DND-41 (cell line): Measurements from ENCODE around the gene ACSL4.
"Not testable (repeated sequence)": the region's sequence is repeated elsewhere in the genome, so short reads cannot be mapped to it uniquely, and the experiment has no call there.

Experiments
- ATAC-seq: fragments of 200-7000 bp; cut with Tn5 transposase; 3 replicates; pipeline ENCODE4 v1.9.1; 2021; ENCODE audit warnings: low read depth; ENCODE audit not compliant: insufficient read depth
- DNase-seq: peaks from one replicate; pipeline ENCODE4 v3.0.0-alpha.2; 2020
- H2AFZ ChIP-seq: 2 replicates; pipeline ENCODE4 v1.6.0; 2012; ENCODE audit warnings: low read depth, low read length
- H3K27ac ChIP-seq: 2 replicates; pipeline ENCODE4 v1.5.1; 2012; ENCODE audit warnings: low read length, inconsistent platforms
- H3K27me3 ChIP-seq: fragments of 200-600 bp; sonication (generic); 2 replicates; pipeline ENCODE4 v1.6.0; 2012; ENCODE audit warnings: low read length, mild to moderate bottlenecking, inconsistent platforms; ENCODE audit not compliant: insufficient read depth, poor library complexity
- H3K36me3 ChIP-seq: 2 replicates; pipeline ENCODE4 v1.5.1; 2012; ENCODE audit warnings: low read length, inconsistent platforms; ENCODE audit not compliant: insufficient read depth
- H3K4me1 ChIP-seq: 2 replicates; pipeline ENCODE4 v1.5.1; 2012; ENCODE audit warnings: mild to moderate bottlenecking, low read length; ENCODE audit not compliant: insufficient read depth
- H3K4me2 ChIP-seq: 2 replicates; pipeline ENCODE4 v1.6.0; 2012; ENCODE audit warnings: mild to moderate bottlenecking, moderate library complexity, low read length, inconsistent platforms; ENCODE audit not compliant: insufficient read depth
- H3K4me3 ChIP-seq, 2 experiments: fragments of 200-600 bp in 1 of 2; shearing (Covaris generic) in 1 of 2; 2 replicates each; pipeline ENCODE4 v1.5.1; 2012 to 2016; ENCODE audit warnings: inconsistent platforms in 2 of 2, low read length in 2 of 2, mild to moderate bottlenecking in 2 of 2, low read depth in 1 of 2, moderate library complexity in 1 of 2
- H3K79me2 ChIP-seq: 2 replicates; pipeline ENCODE4 v1.6.0; 2012; ENCODE audit warnings: low read length, inconsistent platforms; ENCODE audit not compliant: insufficient read depth
- H3K9ac ChIP-seq: 2 replicates; pipeline ENCODE4 v1.6.0; 2012; ENCODE audit warnings: low read depth, mild to moderate bottlenecking, inconsistent platforms, low read length, moderate library complexity
- H3K9me3 ChIP-seq: 2 replicates; pipeline ENCODE4 v1.5.1; 2012; ENCODE audit warnings: low read length, moderate library complexity, mild to moderate bottlenecking, inconsistent platforms; ENCODE audit not compliant: insufficient read depth, severe bottlenecking
- H4K20me1 ChIP-seq: 2 replicates; pipeline ENCODE4 v1.6.0; 2012; ENCODE audit warnings: low read length; ENCODE audit not compliant: insufficient read depth
- EZH2 ChIP-seq: IDR thresholded peaks from 3 replicates; pipeline ENCODE4 v1.6.1; 2012; ENCODE audit warnings: borderline replicate concordance, low read depth, mild to moderate bottlenecking, moderate library complexity, low read length, inconsistent platforms; ENCODE audit not compliant: severe bottlenecking
- TF ChIP-seq, protein P1 (sequence below): IDR thresholded peaks from 2 replicates; pipeline ENCODE4 v1.5.1; 2012; ENCODE audit warnings: borderline replicate concordance, low read length, moderate library complexity, mild to moderate bottlenecking; ENCODE audit not compliant: poor library complexity, severe bottlenecking; ENCODE audit errors: extremely low read depth

The ACSL4 gene

DNA sequence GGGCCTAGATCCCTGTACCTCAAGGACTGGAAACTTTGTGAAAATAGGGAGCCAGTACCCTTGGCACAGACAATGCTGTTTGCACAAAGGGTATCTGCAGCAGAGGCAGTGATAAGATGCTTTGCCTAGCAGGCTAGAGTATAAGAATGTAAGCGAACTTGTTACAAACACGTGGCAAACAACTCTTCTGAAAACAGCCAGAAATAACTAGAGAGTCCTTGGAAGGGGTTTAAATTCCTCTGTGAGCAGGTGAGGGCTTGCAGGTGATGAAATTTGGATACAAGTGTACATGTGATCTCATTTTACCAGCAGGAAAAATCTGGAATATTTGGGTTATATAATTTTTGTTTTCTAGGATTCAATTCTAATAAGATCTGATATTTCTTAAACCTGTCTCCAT lies 18.6 kb upstream of the ACSL4 start:
- Histone ChIP-seq H3K36me3 (no peaks in the 10 kb centered on the region), H3K4me1 (no peaks in the 10 kb centered on the region), H3K4me2 (no peak overlapping the region), H3K9me3 (no peaks in the 10 kb centered on the region), H3K27ac (no peak overlapping the region), H4K20me1 (no peaks in the 10 kb centered on the region), H3K9ac (no peak overlapping the region), H3K27me3 (no peaks in the 10 kb centered on the region), H3K4me3 (no peak overlapping the region), H3K79me2 (no peaks in the 10 kb centered on the region), H2AFZ (no peak overlapping the region)
- ATAC-seq (no peak), DNase-seq (no peak)
- TF ChIP-seq EZH2 = no peak
- TF ChIP-seq, protein P1, sequence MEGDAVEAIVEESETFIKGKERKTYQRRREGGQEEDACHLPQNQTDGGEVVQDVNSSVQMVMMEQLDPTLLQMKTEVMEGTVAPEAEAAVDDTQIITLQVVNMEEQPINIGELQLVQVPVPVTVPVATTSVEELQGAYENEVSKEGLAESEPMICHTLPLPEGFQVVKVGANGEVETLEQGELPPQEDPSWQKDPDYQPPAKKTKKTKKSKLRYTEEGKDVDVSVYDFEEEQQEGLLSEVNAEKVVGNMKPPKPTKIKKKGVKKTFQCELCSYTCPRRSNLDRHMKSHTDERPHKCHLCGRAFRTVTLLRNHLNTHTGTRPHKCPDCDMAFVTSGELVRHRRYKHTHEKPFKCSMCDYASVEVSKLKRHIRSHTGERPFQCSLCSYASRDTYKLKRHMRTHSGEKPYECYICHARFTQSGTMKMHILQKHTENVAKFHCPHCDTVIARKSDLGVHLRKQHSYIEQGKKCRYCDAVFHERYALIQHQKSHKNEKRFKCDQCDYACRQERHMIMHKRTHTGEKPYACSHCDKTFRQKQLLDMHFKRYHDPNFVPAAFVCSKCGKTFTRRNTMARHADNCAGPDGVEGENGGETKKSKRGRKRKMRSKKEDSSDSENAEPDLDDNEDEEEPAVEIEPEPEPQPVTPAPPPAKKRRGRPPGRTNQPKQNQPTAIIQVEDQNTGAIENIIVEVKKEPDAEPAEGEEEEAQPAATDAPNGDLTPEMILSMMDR = no peak

DNA sequence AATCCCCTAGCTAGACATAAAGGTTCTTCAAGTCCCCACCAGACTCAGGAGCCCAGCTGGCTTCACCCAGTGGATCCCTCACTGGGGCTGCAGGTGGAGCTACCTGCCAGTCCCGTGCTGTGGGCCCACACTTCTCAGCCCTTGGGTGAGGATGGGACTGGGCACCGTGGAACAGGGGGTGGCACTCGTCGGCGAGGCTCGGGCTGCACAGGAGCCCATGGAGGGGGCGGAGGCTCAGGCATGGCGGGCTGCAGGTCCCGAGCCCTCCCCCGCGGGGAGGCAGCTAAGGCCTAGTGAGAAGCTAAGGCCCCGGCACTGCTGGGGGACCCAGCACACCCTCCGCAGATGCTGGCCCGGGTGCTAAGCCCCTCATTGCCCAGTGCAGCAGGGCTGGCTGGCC lies 16.1 kb upstream of the ACSL4 start:
- H3K9me3 ChIP-seq = no peaks in the 10 kb centered on the region
- H3K4me2 ChIP-seq = no peak overlapping the region
- no peak for DNase-seq
- no peaks in the 10 kb centered on the region for H3K79me2 ChIP-seq
- no peak overlapping the region for H2AFZ ChIP-seq
- no peak overlapping the region for H3K27ac ChIP-seq
- no peaks in the 10 kb centered on the region for H3K4me1 ChIP-seq
- no peaks in the 10 kb centered on the region for H3K27me3 ChIP-seq
- no peak overlapping the region for H3K4me3 ChIP-seq
- H4K20me1 ChIP-seq = no peaks in the 10 kb centered on the region
- H3K36me3 ChIP-seq = no peaks in the 10 kb centered on the region
- H3K9ac ChIP-seq = no peak overlapping the region
- TF ChIP-seq EZH2 = no peak
- TF ChIP-seq, protein P1 = no peak
- ATAC-seq = no peak

DNA sequence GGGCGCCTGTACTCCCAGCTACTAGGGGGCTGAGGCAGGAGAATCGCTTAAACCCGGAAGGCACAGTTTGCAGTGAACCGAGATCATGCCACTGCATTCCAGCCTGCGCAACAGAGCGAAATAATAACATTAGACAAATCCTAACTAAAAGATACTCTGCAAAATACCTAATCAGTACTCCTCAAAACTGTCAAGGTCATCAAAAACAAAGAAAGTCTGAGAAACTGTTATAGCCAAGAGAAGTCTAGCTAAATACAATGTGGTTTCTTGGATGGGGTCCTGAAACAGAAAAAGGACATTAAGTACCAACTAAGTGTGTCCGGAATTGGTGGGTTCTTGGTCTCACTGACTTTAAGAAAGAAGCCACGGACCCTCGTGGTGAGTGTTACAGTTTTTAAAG lies 14.6 kb upstream of the ACSL4 start:
- Histone ChIP-seq H3K4me1 (no peaks in the 10 kb centered on the region), H3K36me3 (no peaks in the 10 kb centered on the region), H3K9ac (no peak overlapping the region), H3K9me3 (no peaks in the 10 kb centered on the region), H3K27me3 (no peaks in the 10 kb centered on the region), H3K4me2 (no peak overlapping the region), H4K20me1 (no peaks in the 10 kb centered on the region), H3K4me3 (no peak overlapping the region), H2AFZ (no peak overlapping the region), H3K27ac (no peak overlapping the region), H3K79me2 (no peaks in the 10 kb centered on the region)
- TF ChIP-seq, protein P1 = no peak
- TF ChIP-seq EZH2 = no peak
- ATAC-seq (no peak), DNase-seq (no peak)

DNA sequence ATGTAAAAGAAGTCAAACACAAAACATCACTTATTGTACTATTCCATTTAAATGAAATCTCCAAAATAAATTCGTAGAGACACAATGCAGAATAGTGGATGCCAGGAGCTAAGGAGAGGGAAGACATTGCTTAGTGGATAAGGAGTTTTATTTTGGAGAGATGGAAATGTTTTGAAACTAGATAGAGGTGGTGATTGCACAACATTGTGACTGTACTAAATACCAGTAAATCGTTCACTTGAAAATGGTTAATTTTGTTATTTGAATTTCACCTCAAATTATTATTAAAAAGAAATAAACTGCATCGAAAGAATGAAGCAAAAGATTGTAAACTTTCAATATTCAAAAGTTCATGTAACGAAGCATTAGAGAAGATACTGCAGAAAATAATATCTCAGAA lies 9.7 kb upstream of the ACSL4 start:
- H3K36me3 ChIP-seq = no peaks in the 10 kb centered on the region
- no peaks in the 10 kb centered on the region for H3K9me3 ChIP-seq
- H4K20me1 ChIP-seq = no peaks in the 10 kb centered on the region
- H2AFZ ChIP-seq = no peak overlapping the region
- no peak overlapping the region for H3K4me2 ChIP-seq
- H3K27ac ChIP-seq = no peak overlapping the region
- no peaks in the 10 kb centered on the region for H3K27me3 ChIP-seq
- no peaks in the 10 kb centered on the region for H3K79me2 ChIP-seq
- no peaks in the 10 kb centered on the region for H3K4me1 ChIP-seq
- no peak overlapping the region for H3K4me3 ChIP-seq
- DNase-seq (no peak), ATAC-seq (no peak)
- TF ChIP-seq EZH2 = no peak
- TF ChIP-seq, protein P1 = no peak
- no peak overlapping the region for H3K9ac ChIP-seq

DNA sequence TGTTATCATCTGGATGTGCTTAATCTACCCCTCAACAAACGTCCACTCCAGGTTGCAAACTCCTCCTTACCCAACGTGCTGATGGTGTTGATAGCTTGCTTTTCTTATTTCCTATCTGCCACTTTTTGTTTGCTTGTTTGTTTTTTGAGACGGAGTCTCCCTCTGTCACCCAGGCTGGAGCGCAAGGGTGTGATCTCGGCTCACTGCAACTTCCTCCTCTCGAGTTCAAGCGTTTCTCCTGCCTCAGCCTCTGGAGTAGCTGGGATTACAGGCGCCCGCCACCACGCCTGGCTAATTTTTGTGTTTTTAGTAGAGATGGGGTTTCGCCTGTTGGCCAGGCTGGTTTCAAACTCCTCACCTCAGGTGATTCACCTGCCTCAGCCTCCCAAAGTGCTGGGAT lies 7.8 kb upstream of the ACSL4 start:
- H3K9ac ChIP-seq, H3K4me3 ChIP-seq, H2AFZ ChIP-seq, H3K79me2 ChIP-seq, DNase-seq, ATAC-seq, H4K20me1 ChIP-seq, H3K4me1 ChIP-seq, H3K9me3 ChIP-seq, H3K27ac ChIP-seq, H3K4me2 ChIP-seq, H3K27me3 ChIP-seq, H3K36me3 ChIP-seq: not testable (repeated sequence)
